Measurements from ENCODE around the gene LIN37. TPM values are rescaled to one million over a fixed set of nuclear protein-coding genes. Genes with fewer than 3 reads are reported as not detected.

The LIN37 gene
- total RNA-seq, 1 experiment from 2014 or later = 5.9 TPM

GRCh38 chr19:35720648-35721047 is 27.7 kb upstream of the LIN37 start:
- Histone ChIP-seq H4K5ac (ENCODE audit: insufficient read length, low read depth, low read length) (no peak overlapping the region), H4K20me1 (ENCODE audit: control insufficient read depth, insufficient read depth, insufficient read length) (peaks cover 6% of the 10 kb centered on the region), H3K79me1 (ENCODE audit: insufficient read depth, low read depth, low read length, poor library complexity, severe bottlenecking) (no peaks in the 10 kb centered on the region), H4K91ac (ENCODE audit: insufficient read length, low read depth, low read length) (no peak overlapping the region), H2BK12ac (ENCODE audit: insufficient read length, low read depth, low read length) (no peak overlapping the region), H3K79me2 (ENCODE audit: insufficient read depth, low read length) (peaks cover 11% of the 10 kb centered on the region; the same call in 1 of the 2 replicates), H3K9me3 (ENCODE audit: control insufficient read depth, low read depth, low read length) (no peaks in the 10 kb centered on the region), H2BK120ac (ENCODE audit: low read depth, low read length, poor library complexity, severe bottlenecking) (no peak overlapping the region), H4K8ac (replicated peaks; ENCODE audit: insufficient read length, low read depth, low read length) (no peak overlapping the region), H3K27me3 (ENCODE audit: insufficient read depth, low read length) (no peaks in the 10 kb centered on the region), H3K27ac (ENCODE audit: insufficient read length, low read depth, low read length) (no peak overlapping the region), H2BK5ac (ENCODE audit: insufficient read length, low read length) (no peak overlapping the region), H2BK20ac (ENCODE audit: low read depth, low read length, poor library complexity, severe bottlenecking) (no peak overlapping the region), H3K14ac (ENCODE audit: insufficient read depth, low read length) (no peak overlapping the region), H2AK5ac (ENCODE audit: insufficient read length, low read length) (no peak overlapping the region), H3K4me1 (ENCODE audit: insufficient read depth, low read length) (no peaks in the 10 kb centered on the region), H3T11ph (ENCODE audit: low read length) (no peak overlapping the region), H2BK15ac (ENCODE audit: low read depth, low read length) (no peak overlapping the region), H2AFZ (ENCODE audit: low read length) (no peak overlapping the region), H3K4ac (ENCODE audit: low read depth, low read length) (no peak overlapping the region), H3K23ac (ENCODE audit: insufficient read length, low read depth, low read length) (no peak overlapping the region), H3K9ac (ENCODE audit: extremely low read depth, insufficient read length, low read length) (no peak overlapping the region), H3K23me2 (ENCODE audit: insufficient read length, low read depth, low read length, poor library complexity, severe bottlenecking) (peaks cover 14% of the 10 kb centered on the region), H3K4me2 (ENCODE audit: insufficient read depth, insufficient read length, low read length) (no peak overlapping the region), H3K18ac (ENCODE audit: insufficient read length, low read depth, low read length) (no peak overlapping the region), H3K56ac (ENCODE audit: insufficient read length, low read depth, low read length) (no peak overlapping the region)
- Mint-ChIP-seq H3K27me3 (ENCODE audit: low read depth) (no peaks in the 10 kb centered on the region; the same call in 1 of the 2 replicates), H3K4me3 (no peak overlapping the region), H3K36me3 (ENCODE audit: insufficient read depth in 1 of 3, low read depth in 3 of 3) (peaks cover 33 to 54% (median 54%) of the 10 kb centered on the region in 3 experiments; a peak in 6 of 7 replicates), H3K9me3 (no peaks in the 10 kb centered on the region; a peak in 1 of 5 replicates), H3K27ac (no peak overlapping the region), H3K4me1 (peaks cover 16 to 17% of the 10 kb centered on the region in 2 experiments)
- no peak for DNase-seq
- no CpG with 5 or more reads among the region's 17 CpGs for WGBS (ENCODE audit: extremely low coverage, insufficient read length, low lambda C conversion rate)
- no peak for TF ChIP-seq CTCF (conservative IDR thresholded peaks at IDR 0.05)

Measured in H9 (cell line).